Osteoblast (primary cell): ENCODE data around the gene COL4A1. TPM values are rescaled to one million over a fixed set of nuclear protein-coding genes. Genes with fewer than 3 reads are reported as not detected.

Experiments
- DNase-seq: peaks from one replicate; pipeline ENCODE4 v3.0.0; 2011; ENCODE audit warnings: low spot score, mixed read lengths; ENCODE audit not compliant: insufficient read length; ENCODE audit errors: missing footprints
- H2AFZ ChIP-seq: 2 replicates; pipeline ENCODE4 v1.6.0; 2011; ENCODE audit warnings: mild to moderate bottlenecking, low read length
- H3K27ac ChIP-seq: 2 replicates; pipeline ENCODE4 v1.5.1; 2011; ENCODE audit warnings: mild to moderate bottlenecking, low read depth, low read length, moderate library complexity
- H3K27me3 ChIP-seq: 2 replicates; pipeline ENCODE4 v1.6.0; 2012; ENCODE audit warnings: mild to moderate bottlenecking, control low read depth, inconsistent platforms, low read length, moderate library complexity; ENCODE audit not compliant: insufficient read depth
- H3K36me3 ChIP-seq: 2 replicates; pipeline ENCODE4 v1.5.1; 2011; ENCODE audit warnings: mild to moderate bottlenecking, low read length, control low read depth, moderate library complexity; ENCODE audit not compliant: insufficient read depth
- H3K4me1 ChIP-seq: 2 replicates; pipeline ENCODE4 v1.5.1; 2011; ENCODE audit warnings: mild to moderate bottlenecking, low read length, control low read depth, moderate library complexity; ENCODE audit not compliant: insufficient read depth
- H3K4me2 ChIP-seq: 2 replicates; pipeline ENCODE4 v1.6.0; 2011; ENCODE audit warnings: mild to moderate bottlenecking, low read length; ENCODE audit not compliant: insufficient read depth
- H3K4me3 ChIP-seq: fragments of 200-600 bp; sonication (generic); 3 replicates; pipeline ENCODE4 v1.5.1; 2012; ENCODE audit warnings: mild to moderate bottlenecking, low read length, inconsistent platforms; ENCODE audit not compliant: insufficient read depth
- H3K79me2 ChIP-seq: 2 replicates; pipeline ENCODE4 v1.6.0; 2012; ENCODE audit warnings: mild to moderate bottlenecking, low read length, control low read depth, inconsistent platforms; ENCODE audit not compliant: insufficient read depth
- H3K9me3 ChIP-seq: 2 replicates; pipeline ENCODE4 v1.5.1; 2011; ENCODE audit warnings: low read depth, low read length, control low read depth
- H4K20me1 ChIP-seq: 2 replicates; pipeline ENCODE4 v1.6.0; 2012; ENCODE audit warnings: mild to moderate bottlenecking, low read length, control low read depth; ENCODE audit not compliant: insufficient read depth
- total RNA-seq: library from RNA; depleted of rRNA; stranded (reverse); fragments of >200 nt; gene quantifications from 2 replicates; pipeline ENCODE4 v1.2.3, GENCODE V29; 2012
- TF ChIP-seq, protein P1 (sequence below): IDR thresholded peaks from 2 replicates; pipeline ENCODE4 v1.5.1; 2011; ENCODE audit warnings: mild to moderate bottlenecking, low read depth, low read length, moderate library complexity; ENCODE audit errors: extremely low read depth

The COL4A1 gene
- total RNA-seq, 1 donor = 412 TPM

DNA sequence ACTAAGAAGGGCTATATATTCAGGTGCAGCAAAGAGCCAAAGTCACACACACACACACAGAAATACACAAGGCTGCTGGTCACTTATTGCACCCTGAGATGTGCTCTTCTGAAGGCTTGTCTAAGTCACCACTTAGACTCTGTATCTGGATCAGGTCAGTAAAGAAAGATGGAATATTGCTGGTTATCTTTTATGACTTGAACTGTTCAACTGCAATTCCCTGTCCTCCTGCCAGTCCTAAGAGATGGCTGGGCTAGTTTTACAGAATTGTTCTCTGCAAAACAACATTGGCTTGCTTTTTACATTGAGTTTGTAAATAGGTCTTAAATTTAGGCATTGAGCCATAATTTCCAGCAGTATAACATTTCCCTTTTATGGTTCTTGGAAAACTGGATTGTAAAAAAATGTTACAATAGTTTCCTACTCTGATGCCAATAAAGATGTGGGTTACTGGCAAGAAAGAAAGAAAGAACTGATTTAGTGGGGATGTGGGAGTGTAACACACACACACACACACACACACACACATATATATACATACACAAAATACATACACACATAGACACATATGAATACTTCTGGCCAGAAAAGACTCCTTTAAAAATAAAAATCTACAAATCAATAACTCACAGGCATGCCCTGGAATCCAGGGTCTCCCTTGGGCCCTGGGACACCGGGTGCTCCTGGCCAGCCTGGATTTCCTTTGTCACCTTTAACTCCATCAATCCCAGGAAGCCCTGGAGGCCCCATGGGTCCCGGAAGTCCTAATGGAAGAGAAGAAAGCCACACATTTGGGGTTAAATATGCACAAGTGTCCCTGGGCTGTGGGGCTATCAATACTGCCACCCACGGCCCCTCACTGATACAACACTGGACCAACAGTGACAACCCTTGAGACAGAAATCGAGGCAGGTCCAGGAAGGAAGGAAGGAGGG is 137.7 kb downstream of the COL4A1 start:
- Histone ChIP-seq H4K20me1 (no peaks in the 10 kb centered on the region), H3K9me3 (no peaks in the 10 kb centered on the region), H3K27ac (no peak overlapping the region), H3K79me2 (no peaks in the 10 kb centered on the region), H3K27me3 (no peaks in the 10 kb centered on the region), H3K4me3 (no peak overlapping the region), H3K4me1 (no peaks in the 10 kb centered on the region), H2AFZ (no peak overlapping the region), H3K36me3 (peaks cover 89% of the 10 kb centered on the region), H3K4me2 (no peak overlapping the region)
- peak; percentile 77 for DNase-seq
- TF ChIP-seq, protein P1, sequence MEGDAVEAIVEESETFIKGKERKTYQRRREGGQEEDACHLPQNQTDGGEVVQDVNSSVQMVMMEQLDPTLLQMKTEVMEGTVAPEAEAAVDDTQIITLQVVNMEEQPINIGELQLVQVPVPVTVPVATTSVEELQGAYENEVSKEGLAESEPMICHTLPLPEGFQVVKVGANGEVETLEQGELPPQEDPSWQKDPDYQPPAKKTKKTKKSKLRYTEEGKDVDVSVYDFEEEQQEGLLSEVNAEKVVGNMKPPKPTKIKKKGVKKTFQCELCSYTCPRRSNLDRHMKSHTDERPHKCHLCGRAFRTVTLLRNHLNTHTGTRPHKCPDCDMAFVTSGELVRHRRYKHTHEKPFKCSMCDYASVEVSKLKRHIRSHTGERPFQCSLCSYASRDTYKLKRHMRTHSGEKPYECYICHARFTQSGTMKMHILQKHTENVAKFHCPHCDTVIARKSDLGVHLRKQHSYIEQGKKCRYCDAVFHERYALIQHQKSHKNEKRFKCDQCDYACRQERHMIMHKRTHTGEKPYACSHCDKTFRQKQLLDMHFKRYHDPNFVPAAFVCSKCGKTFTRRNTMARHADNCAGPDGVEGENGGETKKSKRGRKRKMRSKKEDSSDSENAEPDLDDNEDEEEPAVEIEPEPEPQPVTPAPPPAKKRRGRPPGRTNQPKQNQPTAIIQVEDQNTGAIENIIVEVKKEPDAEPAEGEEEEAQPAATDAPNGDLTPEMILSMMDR = no peak

DNA sequence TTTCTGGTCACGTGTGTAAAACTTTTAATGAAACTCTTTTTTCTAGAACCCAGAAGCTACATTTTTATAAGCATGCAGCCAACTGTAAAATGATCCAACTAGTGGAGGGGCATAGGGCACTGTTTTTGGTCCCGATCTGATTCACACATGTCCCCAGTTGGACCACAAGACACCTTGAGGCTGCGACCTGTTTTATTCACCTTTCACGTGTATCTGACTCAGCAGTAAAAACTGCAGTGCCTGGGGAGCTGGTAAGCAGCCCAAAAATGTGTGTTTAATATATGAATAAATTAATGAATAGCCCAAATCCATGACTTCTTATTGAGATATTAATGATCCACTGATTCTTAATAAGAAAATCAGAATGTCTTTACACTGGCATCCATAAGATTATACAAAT is 140.4 kb downstream of the COL4A1 start:
- no peak overlapping the region for H3K4me2 ChIP-seq
- H3K27ac ChIP-seq = no peak overlapping the region
- no peaks in the 10 kb centered on the region for H4K20me1 ChIP-seq
- H3K79me2 ChIP-seq = no peaks in the 10 kb centered on the region
- peaks cover 86% of the 10 kb centered on the region for H3K36me3 ChIP-seq
- no peaks in the 10 kb centered on the region for H3K4me1 ChIP-seq
- DNase-seq = no peak
- H3K9me3 ChIP-seq = no peaks in the 10 kb centered on the region
- no peak overlapping the region for H2AFZ ChIP-seq
- no peaks in the 10 kb centered on the region for H3K27me3 ChIP-seq
- no peak overlapping the region for H3K4me3 ChIP-seq
- TF ChIP-seq, protein P1 = no peak

DNA sequence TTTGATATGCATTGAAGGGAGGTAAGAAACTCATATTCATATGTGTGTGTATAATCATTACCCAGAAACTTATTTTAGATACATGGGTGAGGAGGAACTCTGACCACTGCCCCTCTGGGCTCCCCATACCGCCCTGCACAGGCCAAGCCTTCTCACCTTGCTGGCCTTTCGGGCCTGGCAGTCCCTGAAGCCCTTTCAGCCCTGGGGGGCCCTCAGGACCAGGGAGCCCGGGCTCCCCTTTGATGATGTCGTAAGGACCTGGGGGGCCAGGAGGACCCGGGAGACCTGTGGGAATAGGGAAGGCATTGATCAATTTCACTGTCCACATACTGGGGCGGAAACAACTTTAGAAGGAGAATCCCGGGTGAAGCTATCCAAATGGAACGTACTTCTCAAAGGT is 142.3 kb downstream of the COL4A1 start:
- DNase-seq = no peak
- no peaks in the 10 kb centered on the region for H3K79me2 ChIP-seq
- H3K36me3 ChIP-seq = peaks cover 89% of the 10 kb centered on the region
- no peaks in the 10 kb centered on the region for H3K9me3 ChIP-seq
- H3K4me2 ChIP-seq = no peak overlapping the region
- no peak overlapping the region for H3K4me3 ChIP-seq
- no peaks in the 10 kb centered on the region for H3K4me1 ChIP-seq
- no peak overlapping the region for H2AFZ ChIP-seq
- no peak overlapping the region for H3K27ac ChIP-seq
- H3K27me3 ChIP-seq = no peaks in the 10 kb centered on the region
- H4K20me1 ChIP-seq = no peaks in the 10 kb centered on the region
- TF ChIP-seq, protein P1 = no peak

DNA sequence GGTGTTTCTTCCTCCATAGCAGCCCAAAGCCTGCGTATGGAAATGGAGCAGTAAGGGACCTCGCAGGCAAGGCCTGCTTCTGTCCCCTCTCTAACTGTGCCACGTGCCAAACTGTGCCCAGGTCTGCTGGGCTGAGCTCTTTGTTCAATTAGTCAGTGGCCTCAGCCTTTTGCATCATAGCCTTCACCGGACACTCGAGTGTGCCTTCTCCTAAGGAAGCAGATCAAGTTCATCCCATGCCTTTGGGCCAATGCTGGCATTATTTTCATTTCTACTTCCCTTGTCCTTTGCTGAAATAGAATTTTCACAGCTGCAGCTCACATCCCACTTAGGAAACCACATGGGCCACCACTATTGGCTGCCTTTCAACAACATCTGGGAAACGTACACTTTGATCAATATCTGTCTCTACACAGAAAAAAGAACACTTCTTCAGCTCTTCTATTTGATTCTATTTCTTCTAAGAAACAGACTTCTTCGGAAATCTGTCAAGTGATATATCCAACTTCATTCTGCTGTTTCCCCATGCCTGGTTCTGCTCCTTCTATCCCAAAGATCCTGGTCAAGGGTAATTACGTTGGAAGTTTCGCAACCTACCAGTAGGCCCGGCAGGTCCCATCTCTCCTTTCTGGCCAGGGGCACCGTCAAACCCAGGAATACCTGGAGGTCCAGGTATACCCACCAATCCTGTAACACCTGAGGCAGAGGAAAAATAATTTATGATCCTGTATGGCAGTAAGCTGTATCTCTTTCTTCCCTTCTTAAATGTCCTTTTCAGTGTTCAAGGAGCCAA is 143.9 kb downstream of the COL4A1 start:
- no peak overlapping the region for H3K27ac ChIP-seq
- H4K20me1 ChIP-seq = no peaks in the 10 kb centered on the region
- TF ChIP-seq, protein P1 = no peak
- no peaks in the 10 kb centered on the region for H3K79me2 ChIP-seq
- no peak overlapping the region for H2AFZ ChIP-seq
- no peaks in the 10 kb centered on the region for H3K27me3 ChIP-seq
- H3K9me3 ChIP-seq = no peaks in the 10 kb centered on the region
- peaks cover 85% of the 10 kb centered on the region for H3K36me3 ChIP-seq
- H3K4me1 ChIP-seq = no peaks in the 10 kb centered on the region
- DNase-seq = no peak
- no peak overlapping the region for H3K4me3 ChIP-seq
- H3K4me2 ChIP-seq = no peak overlapping the region
